Measurements from ENCODE around the gene SH2D7.

GRCh38 chr15:78112551-78112950, 20.2 kb downstream of the SH2D7 start:
- TF ChIP-seq CTCF (conservative IDR thresholded peaks at IDR 0.05; ENCODE audit: low read length) (no peak), EZH2phosphoT487 (IDR thresholded peaks at IDR 0.05; ENCODE audit: borderline replicate concordance) (no peak)
